HG03439 (cell line): ENCODE data around the gene NR2C2.
A peak's percentile ranks its signal among the peaks of the same experiment; 100 is the strongest.

Source experiments
- ATAC-seq: cut with Tn5 transposase; IDR thresholded peaks from one replicate; pipeline ENCODE4 v1.9.1; 2021; ENCODE audit warnings: mild to moderate bottlenecking, moderate library complexity; ENCODE audit not compliant: unreplicated experiment

NR2C2 gene

DNA sequence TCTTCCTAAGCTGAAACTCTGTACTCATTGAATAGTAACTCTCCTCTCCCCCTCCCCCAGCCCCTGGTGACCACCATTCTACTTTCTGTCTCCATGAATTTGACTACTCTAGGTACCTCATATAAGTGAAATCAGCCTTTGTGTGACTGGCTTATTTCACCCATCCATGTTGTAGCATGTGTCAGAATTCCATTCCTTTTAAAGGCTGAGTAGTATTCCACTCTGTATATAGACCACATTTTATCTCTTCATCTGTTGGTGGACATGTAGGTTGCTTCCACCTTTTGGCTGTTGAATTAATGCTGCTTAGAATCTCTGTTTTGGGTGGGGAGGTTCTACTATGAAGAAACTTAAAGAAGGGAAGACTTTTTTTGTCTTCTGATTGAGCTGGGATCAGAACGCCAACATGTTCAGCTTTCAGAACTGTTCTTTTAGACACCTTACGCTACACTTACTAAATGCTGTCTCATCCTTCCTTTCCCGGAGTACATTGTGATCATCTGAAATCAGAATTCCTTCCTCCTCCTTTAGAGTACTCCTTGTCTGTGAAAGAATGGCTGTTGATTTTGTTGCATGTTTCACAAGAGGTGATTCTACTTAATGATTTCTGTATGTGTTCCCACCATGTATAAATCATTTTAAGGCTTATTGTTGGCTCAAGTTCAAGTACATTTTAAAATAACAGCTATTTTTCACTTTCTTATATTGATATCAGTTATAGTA, 67.4 kb downstream of the NR2C2 start:
- no peak for ATAC-seq

DNA sequence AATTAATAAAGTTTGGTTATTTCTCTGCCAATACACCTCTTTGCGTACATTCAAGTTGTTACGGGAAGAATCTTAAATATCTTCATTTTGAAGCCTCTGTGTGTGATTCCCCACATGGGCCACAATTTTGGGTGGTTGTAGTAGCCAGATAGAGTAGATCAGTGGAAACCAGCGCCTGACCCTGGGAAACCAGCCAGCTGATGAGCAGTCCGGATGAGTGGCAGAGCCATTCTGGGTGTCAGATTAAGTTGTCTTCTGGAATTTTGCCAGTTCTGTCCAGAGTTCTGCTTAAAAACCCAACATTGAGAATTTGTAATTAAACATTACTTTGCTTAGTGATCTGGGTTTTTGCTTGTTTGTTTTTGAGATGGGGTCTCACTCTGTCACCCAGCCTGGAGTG, 68.1 kb downstream of the NR2C2 start:
- no peak for ATAC-seq

DNA sequence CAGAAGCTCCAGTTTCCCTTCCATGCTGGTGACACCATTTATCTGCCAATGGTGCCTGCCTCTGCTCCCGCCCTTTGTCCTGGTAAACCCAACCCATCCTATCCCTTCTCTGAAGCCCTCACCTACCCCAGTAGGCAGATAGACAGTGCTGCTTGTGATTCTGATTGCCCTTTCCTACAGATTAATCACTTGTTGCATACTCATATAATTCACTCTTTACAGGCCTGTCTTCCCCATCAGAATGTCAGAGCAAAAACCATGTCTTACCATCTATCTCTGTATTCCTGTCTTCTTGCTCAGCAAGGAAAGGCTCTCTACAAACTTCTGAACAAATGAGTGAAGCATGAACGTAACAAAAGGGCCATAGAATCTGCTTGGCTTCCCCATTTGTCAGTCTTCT, 69.8 kb downstream of the NR2C2 start:
- no peak for ATAC-seq

DNA sequence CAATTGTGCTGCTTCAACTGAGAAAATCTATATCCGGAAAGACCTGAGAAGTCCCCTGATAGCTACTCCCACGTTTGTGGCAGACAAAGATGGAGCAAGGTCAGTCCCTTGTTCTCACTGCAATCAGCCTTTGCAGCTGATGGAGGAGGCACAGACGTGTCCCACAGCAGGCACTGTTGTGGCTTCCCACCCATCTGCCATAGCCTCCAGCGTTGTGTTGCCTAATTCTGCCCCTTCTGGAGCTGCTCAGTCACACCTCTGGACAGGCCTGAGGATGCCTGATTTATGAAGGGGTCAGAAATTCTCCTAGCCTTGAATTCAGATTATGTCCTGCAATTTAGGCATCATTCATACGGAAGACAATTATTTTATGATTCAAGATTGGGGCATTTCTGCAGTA, 75.9 kb downstream of the NR2C2 start:
- ATAC-seq, result no peak

DNA sequence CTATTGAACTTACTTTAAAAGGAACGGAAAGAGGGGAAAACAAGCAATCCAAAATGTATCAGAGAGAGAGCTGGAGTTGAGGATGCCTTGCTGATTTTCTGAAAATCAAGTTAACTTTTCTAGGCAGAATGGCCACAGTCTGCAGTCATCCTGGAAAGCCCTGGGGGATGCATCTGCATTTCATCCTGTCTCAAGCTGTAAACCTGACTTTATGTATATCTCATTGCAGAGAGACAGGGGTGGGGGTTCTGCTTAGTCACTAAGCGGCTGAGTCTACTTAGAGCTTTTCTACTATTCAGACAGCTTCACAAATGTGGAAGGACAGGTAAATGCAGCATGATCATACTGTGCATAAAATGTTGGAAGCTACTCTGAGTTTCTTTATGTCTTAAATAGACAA, 76.3 kb downstream of the NR2C2 start:
- no peak for ATAC-seq

DNA sequence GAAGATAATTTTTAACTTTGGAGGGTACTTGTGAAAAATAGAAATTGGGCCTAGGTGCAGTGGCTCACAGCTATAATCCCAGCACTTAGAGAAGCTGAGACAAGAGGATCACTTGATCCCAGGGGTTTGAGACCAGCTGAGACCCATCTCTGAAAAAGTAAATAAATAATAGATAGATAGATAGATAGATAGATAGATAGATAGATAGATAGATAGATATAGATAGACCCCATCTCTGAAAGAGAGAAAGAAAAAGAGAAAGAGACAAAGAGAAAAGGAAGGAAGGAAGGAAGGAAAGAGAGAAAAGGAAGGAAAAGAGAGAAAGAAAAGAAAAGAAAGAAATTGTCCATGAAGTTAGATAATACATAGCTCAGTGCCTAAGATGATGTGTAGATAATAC, 82.2 kb downstream of the NR2C2 start:
- ATAC-seq, result no peak

DNA sequence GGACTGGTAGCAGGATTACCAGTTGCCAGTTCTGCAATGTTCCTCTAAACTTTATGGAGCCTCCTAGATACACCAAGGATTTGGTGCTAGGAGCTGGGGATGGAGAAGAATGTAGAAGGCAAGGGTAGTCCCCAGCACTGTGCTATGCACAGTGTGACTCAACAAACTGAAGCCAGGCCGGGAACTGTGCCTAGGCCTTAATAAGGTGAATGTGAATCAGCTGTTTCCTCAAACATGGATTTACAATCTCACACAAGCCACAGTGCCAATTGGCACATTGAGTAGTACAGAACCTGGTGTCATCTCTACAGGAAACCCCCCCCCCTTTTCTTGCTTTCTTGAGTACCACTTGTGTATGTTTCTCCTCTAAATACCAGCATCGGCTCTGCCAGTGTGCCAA, 85.3 kb downstream of the NR2C2 start:
- ATAC-seq, result no peak

DNA sequence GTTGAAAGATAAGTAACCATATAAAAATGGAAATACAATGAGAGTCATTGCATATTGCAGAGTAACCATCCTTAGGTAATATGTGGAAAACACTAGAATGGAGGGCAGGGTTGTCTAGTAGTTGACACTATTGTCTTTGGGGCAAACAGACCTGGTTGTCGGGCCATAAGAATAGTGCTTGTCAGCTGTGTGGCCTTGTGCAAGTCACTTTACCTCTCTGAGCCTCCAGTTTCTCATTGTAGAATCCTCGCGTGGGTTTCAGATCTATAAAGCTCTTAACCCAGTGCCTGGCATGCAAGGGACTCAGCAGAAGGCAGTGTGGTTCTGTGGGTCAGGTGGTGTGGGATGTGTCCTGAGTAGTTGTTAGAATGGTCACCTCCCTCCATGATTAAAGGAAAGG, 85.7 kb downstream of the NR2C2 start:
- ATAC-seq, result no peak

DNA sequence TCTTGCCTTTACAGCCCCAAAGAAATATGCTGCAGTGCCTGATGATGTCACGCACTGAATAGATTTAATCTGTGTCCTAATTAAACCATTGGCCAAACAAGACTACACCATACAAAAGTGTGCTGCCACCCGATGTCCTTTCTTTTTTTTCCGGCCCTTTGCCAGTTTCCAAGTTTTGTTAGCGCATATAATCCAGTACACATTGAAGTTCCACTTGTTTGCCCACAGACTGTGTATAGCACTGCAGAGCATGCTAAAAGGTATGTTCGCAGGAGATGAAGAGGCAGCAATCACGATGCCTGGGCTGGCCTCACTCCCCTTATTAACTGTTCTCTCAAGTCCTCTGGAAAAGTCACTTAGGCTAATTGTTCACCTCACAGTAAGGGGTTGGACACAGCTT, 90.9 kb downstream of the NR2C2 start:
- ATAC-seq, result no peak

DNA sequence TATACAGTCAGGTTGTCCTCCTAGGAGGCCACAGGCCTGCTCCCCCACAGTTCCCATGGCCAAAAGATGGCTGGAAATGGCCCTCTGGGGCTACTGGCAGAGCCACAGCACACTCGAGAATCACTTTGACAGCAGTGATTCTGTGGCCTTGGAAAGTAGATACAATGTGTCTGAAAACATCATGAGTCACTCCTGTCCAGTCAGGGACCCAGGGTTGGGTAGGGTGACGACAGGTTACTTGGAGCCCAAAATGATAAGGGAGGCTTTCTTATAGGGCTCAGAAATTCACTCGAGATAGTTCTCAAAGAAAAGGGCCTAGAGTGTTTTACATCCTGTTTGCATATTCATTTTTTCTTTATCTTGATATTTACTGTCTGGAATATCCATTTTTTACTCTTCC, 93.5 kb downstream of the NR2C2 start:
- no peak for ATAC-seq

DNA sequence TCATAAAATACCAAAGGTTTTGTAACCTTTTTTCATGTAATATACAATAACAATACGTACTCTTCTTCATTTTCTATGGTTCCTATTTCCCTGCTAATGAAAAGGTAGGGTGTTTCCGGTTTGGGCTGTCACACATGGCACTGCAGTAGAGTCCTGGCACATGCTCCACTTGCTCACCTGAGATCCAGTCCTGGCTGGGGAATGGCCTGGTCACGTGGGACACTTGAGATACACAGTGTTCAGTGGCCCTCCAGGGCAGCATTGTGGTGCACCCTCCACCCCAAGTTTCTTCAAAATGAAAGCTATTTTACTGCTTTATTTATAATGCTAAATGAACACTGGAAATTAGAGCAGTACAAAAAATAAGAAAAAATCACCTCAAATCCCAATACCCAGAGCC, 94.6 kb downstream of the NR2C2 start:
- no peak for ATAC-seq

DNA sequence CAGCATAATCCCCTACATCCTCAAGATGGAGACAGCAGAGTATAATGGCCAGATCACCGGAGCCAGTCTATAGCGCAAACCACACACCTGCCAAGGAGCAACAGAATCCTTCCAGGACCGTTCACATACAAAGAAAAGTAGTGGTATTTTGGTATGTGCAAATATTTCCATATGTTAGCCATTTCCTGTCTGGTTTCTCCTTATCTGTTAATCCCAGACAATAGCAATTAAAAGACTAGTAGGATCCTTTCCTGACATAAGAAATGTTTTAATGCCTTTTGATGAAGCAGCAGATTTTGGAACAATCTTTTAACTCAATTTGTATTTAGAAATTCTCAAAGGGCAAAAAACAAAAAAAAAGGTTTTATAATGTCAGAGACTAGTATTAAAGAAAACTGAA, 95.6 kb downstream of the NR2C2 start:
- ATAC-seq, result no peak

DNA sequence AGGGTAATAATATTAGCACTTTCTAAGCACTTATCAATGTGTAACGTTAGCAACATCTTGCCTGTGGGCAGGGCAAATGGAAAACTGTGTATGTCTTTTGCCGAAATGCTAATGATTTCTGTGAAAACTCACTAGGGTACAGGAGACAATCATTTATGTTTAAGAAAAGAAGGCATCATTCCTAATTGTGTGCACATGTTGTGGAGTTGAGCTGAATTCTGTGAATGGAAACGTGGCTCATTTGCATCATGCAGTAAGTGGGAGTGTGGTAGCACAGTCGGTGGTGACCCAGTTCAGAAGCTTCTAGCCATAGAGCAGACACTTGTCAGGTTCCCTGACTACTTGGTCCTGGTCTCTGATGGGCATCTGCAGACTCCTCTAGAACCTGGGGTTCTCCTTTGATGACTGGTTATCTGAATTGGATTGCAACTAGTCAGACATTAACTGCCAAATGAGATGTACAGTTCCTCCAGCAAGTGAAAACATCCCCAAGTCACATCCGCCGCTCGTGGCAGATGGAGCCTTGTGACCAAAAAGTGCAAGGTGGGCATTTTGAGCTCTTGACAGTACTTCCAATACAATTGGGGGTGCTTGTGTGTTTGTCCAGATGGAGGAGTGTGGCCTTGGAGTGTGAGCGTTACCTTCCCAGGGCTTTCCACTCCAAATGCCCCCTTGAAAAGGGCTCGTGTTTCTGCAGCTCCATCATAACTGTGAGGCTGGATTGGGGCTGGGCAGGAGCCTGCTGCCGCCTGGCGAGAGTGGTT, 96.2 kb downstream of the NR2C2 start:
- ATAC-seq, result no peak

DNA sequence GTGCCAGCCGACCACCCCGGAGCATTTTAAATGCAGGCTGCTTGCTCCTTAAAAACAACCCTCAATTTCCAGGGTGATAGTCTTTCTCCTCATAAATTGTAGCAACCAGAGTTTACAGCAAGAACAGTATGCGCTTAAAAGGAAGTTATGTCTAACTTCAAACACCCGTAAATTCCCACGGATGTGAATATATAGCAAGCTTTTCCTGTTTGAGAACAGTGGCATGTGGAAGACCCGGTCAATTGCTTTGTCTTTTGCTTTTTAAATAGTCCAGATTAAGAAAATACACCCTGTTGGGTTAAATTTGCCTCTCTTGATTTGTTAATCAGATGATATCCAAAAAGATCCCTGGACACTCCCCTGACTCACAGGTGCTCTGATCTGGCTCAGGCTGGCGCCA, 96.9 kb downstream of the NR2C2 start:
- ATAC-seq, result no peak

DNA sequence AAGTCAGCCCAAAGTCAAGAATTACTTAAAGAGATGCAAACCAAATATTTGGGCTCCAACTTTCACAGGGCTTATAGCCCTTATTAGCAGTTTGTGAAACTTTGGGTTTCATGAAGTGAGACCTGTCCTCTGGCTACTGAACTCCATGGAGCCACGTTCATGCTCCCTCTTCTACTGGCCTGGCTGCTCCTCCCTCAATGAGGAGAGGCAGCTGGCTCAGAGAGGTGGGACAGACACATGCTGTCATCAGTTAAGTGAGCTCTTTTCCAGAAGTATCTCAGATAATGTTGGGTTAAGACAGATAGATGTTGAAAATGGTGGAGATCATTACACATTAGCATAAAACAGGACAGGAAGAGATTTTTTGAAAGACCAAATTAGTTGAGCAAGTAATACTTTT, 98.3 kb downstream of the NR2C2 start:
- ATAC-seq, result no peak

DNA sequence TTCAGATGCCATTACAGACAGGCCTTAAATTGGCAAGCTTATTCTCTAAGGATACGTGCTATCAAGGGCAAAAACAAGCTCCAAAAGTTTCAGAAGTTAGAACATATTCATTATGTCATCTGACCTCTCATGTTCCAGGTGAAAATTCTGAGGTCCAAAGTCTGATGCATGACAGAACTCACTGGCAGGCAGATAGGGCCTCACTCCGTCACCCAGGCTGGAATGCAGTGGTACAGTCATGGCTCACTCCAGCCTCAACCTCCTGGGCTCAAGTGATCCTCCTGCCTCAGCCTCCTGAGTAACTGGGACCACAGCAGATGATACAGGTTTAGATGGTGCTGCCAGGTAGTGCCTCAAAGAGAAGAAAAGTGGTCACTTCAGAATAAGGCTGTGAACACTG, 102.2 kb downstream of the NR2C2 start:
- ATAC-seq, result no peak

DNA sequence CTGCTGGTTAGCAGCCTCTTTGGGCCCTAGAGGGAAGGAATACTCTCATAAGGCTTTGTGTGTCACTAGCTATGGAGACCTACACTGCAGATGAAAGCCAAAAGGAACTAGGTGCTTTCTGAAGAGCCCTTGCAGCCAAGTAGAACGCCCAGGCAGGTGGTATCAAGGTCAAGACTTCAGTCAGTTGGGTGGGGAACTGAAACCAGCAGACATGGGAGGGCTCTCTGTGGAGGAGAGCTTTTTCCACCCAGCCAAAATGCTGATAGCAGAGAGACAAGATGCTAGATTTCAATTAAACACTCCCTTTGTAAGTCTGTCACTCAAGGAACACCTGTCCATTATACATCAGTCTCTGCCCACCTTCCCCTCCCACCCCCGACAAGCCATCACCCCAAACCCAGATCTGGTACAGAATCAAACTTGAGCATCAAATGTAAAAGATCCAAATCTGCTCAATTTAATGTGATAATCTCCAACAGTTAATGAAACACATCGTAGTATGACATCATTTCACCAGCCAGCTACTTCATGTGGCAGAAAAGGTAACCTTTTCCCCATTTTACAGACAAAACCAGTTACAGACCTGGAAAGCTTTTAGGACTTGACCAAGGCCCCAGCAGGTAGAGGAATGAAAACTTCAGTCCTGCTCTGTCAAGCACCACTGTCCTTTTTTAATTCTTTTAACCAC, 103.2 kb downstream of the NR2C2 start:
- peak; percentile 44 for ATAC-seq

DNA sequence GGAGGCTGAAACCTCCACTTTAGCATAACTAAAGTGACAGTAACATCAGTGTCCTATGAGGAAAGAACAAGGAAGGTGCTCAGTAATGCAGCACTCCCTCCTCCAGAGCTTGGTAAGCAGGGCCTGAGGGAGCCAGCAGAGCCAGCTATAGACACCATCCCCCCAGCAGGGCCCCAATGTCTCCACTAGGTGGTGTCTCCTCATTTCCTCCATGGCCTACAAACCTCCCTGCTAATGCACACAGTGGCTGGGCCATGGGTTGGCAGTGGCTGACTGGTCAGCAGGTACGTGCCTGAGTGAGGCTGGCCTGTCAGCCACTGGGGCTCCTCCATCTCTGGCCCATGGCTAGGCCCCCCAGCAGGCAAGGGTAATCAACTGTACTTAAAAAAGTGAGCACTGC, 104.1 kb downstream of the NR2C2 start:
- ATAC-seq, result peak; percentile 55

DNA sequence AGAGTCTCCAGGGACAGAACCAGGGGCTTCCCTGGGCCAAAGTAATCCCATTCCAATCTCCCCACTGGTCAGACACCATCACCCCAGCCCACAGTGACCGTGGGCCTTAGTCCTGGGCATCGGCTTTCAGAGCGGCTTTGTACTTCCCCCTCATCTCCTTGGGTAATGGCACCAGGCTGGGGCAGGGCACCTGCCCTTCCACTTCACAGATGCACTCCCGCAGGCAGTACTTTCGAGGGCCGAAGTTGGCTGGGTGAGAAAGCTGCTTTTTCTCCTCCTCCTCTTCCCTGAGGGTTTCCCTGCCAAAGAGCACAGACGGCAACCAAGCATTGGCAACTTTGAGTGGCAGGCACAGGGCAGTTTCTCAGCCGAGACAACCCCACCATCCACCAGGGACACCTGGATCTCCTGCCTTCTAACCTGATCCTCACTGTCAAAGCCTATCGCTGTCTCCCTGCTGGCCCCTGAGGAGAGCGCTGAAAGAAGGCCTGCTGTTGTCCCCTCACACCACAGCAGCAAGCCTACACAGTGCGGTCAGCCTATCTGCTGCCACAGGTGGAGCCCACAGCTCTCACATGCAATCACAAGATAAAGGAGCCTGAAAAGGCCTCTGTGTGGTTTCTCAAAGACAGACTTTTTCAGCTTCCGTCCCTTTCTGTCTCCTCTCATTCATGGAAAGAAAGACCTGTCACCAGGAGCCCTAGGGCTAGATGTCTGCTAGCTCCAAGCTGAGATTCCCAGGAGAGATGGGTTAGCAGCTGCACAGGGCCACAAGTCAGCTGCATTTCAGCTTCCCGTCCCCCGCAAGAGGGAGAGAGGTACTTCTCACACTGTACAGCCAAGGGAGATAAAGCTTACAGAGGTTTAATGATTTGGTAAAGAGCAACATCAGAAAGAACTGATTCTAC, 105.2 kb downstream of the NR2C2 start:
- no peak for ATAC-seq

DNA sequence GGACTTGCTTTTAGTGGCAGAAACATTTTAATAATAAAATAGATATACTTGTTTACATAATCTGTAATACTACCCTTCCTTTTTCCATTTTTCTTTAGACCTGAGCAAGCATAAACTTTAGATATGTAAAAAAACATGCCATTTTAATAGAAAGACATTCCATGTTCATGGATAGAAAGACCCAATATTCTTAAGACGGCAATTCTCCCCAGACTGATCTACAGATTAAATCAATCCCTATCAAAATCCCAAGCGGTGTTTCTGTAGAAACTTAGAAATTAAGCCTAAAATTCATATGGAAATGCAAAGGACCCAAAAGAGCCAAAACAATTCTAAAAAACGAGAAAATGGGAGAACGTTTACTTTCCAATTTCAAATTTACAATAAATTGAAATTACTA, 106.2 kb downstream of the NR2C2 start:
- ATAC-seq, result no peak

DNA sequence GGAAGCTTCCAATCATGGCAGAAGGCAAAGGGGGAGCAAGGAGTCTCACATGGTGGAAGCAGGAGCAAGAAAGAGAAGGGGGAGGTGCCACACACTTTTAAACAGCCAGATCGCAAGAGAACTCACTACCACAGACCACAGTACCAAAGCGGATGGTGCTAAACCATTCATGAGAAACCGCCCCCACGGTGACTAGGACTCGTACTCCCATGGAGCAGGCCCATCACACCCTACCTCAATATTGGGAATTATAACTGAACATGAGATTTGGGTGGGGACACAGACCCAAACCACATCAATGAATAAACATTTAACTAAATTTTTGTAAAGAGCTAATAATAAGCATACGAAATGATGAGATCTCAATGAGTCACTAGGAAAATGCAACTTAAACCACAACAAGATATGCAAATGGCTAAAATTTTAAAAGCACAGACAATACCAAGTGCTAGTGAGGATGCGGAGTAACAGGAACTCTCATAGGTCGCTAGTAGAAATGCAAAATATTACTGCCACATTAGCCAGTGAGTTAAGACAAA, 107.7 kb downstream of the NR2C2 start:
- ATAC-seq, result peak; percentile 46
